Activated T-helper 1 cell treated with Interleukin-2 at 50 U/mL for 16 hours (primary cell): ENCODE measurements around the gene CHRNB4.

Experiments
- DNase-seq: peaks from one replicate; pipeline ENCODE4 v3.0.0-alpha.2; 2020; ENCODE audit warnings: low read depth

Gene CHRNB4

DNA sequence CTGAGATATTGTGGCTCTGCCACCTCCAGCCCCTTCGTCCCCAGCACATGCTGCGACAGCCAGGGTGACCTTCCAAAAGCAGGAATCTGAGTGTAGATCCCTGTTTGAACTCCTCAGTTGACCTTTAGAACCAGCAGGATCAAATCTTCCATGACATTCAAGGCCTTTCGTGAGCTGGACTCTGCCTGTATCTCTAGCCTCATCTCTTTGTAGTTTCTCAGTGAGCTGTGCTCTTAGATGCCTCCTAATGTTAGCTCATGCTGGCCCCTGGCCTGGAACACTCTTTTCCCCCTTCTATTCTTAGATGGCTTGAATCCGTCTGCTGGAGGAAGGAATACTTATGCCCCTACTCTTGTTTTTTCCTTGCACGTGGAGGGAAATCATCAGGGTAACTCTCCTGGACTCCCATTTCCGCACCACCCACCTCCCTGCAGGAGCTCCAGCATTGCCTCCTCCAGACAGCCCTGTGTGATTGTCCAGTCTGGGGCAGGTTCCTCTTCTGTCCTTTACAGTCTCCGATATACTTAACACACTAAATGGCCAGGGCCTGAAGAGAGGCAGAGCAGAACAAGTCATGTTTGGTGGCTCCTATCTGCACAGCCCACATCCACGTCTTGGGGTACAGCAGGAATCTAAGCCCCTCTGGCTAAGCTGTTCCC, 26.7 kb upstream of the CHRNB4 start:
- no peak for DNase-seq

DNA sequence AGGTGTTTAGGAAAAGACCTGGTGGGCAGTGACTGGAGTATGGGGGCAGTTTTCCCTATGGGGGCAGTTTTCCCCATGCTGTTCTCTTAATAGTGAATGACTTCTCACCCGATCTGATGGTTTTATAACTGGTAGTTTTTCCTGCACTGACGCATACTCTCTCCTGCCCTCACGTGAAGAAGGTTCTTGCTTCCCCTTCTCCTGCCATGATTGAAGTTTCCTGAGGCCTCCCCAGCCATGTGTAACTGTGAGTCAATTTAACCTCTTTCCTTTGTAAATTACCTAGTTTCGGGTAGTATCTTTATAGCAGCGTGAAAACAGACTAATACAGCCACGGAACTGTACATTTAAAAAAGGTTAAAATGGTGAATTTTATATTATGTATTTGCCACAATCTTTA, 25.0 kb upstream of the CHRNB4 start:
- DNase-seq = no peak

GRCh38 chr15:78663703-78664102, 22.7 kb upstream of the CHRNB4 start:
- no peak for DNase-seq

GRCh38 chr15:78662028-78662427, 21.0 kb upstream of the CHRNB4 start:
- no peak for DNase-seq

DNA sequence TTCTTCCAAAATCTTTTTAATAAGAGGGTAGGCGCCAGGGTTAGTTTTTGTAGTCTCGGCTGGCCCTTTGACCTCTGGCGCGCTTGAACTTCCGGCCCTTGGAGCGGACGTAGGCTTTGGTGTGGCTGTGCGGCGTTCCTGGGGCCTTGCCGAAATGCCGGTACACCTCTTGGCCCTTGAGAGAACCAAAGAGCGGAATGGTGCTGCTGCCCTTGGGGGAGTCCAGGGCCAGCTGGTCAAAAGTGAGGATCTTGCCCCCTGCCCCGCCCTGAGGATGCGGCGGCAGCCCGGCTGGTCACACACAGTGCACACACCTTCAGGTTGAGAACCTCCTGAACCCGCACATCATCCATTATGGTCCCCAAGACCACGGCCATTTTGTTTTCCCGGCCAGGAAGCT, 20.0 kb upstream of the CHRNB4 start:
- no peak for DNase-seq

GRCh38 chr15:78660584-78660983, 19.6 kb upstream of the CHRNB4 start:
- no peak for DNase-seq

GRCh38 chr15:78658823-78659222, 17.8 kb upstream of the CHRNB4 start:
- no peak for DNase-seq

- no peak for DNase-seq
Observed at GRCh38 chr15:78654272-78654671, 13.3 kb upstream of the CHRNB4 start.

DNA sequence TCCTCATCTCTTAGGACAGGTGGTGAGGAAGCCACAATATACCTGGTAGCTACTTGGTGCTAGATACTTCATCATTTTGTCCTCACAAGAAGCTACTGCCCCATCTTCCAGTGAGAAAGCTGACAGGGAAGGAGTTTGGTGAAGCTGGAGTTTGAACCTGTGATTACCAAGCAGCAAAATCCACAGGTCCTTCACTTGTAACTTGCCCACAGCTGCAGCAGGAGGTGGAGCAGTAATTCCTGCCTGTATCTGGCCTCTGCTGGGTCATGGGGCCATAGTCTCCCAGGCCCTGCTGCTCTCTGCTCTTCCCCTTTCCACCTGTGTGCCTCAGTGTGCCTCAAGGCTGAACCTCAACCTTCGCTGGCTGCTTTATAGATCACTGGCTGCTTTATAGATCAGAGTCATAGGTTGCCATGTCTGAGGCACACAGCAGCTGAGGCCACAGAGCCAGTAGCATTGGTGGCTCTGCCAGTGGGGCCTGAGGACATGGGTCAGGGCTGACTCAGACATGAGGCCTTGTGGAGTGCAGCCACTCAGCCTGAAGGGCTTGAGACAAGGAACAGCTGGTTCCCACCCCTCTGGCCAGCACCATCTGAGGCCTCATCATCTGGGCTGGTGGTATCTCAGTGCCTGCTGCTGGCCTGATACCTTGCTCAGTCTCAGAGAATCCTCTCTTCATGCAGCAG, 11.1 kb upstream of the CHRNB4 start:
- no peak for DNase-seq

DNA sequence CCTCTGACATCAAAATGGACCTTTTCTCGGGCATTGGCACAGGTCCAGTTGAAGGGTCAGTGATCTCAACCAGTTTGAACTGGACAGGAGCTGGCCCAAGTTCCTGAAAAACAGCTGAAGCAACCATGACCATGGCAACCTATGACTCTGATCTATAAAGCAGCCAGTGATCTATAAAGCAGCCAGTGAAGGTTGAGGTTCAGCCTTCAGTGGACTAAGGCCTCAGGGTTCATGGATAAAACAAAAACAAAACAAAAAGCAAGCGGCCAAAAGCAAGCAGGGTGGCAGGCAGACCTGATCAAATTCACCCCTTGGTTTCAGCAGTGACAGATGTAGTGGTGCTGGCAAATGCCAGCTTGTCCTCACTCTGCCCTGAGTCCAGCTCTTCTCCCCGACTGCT, 10.0 kb upstream of the CHRNB4 start:
- no peak for DNase-seq

- no peak for DNase-seq
Observed at GRCh38 chr15:78650022-78650421, 9.0 kb upstream of the CHRNB4 start.

DNA sequence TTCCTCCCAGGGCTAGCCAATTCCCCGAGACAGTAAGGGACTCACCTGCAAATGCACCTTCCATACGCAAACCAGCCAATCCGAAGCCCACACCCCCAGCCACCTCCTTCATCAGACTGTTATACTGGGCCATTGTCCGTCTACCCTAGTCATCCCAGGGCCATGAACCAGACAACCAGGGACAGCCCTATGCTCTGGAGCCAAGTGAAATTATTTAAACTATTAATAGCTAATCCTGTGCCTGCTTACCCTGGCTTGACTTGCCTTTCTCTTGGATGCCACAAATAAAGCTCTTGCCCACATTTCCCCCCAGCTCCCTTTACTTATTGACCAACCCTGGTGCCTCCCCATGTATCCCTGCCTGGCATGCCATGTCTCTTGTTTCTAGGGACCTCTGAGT, 4.0 kb upstream of the CHRNB4 start:
- no peak for DNase-seq

- DNase-seq = no peak
Observed at GRCh38 chr15:78642331-78642730, 1.3 kb upstream of the CHRNB4 start.

GRCh38 chr15:78641749-78642275, 802 bp upstream of the CHRNB4 start:
- no peak for DNase-seq

GRCh38 chr15:78640527-78641101, 396 bp downstream of the CHRNB4 start:
- no peak for DNase-seq

DNA sequence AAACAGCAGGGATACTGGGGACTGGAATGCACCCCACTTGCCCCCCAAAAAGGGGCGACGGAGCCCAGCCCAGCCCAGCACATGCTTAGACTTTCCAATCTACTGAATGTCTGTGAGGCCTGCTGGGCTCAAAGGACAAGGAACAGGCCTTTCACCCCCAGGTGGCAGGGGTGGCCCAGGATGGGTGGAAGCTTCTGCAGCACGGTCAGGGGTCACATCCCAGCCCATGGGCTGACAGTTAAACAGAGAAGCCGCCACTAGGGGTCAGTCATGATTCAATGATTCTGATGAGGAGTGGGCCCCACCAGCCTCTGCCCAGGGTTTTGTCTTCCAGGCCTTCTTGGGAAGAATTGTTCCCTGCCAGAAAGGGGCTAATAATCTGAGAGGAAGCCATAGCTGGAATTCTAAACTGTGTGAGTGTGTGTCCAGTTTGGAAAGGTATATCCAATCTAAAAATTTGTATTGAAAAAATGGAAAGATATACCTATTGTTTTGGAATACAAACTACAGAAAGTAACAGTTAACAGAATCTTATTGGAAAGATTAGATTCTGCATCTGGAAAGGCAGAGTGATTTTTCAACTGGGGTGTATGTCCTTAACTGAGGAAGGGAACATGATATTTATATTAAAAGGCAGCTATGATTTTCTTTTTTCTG, 2.2 kb downstream of the CHRNB4 start:
- DNase-seq = no peak

- no peak for DNase-seq
Observed at GRCh38 chr15:78637776-78638435, 3.1 kb downstream of the CHRNB4 start.

- no peak for DNase-seq
Observed at GRCh38 chr15:78636378-78636859, 4.6 kb downstream of the CHRNB4 start.

DNA sequence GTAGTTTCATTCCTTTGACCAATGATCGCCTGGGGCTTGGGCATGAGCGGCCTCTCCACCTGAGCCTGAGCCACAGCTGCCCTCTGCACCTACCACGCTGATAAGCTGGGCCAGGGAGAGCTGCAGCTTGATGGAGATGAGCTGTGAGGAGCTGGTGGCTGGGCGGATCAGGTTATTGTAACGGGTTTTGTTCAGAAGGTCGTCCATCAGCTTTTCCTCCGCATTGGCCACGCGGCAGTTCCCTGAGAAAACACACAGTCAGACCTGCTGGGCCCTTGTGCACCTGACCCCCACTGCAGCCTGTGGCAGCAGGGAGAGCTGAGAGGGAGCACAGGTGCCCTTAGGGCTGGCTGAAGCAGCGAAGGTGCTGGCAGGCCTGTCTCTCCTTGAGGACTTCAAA, 5.7 kb downstream of the CHRNB4 start:
- no peak for DNase-seq

DNA sequence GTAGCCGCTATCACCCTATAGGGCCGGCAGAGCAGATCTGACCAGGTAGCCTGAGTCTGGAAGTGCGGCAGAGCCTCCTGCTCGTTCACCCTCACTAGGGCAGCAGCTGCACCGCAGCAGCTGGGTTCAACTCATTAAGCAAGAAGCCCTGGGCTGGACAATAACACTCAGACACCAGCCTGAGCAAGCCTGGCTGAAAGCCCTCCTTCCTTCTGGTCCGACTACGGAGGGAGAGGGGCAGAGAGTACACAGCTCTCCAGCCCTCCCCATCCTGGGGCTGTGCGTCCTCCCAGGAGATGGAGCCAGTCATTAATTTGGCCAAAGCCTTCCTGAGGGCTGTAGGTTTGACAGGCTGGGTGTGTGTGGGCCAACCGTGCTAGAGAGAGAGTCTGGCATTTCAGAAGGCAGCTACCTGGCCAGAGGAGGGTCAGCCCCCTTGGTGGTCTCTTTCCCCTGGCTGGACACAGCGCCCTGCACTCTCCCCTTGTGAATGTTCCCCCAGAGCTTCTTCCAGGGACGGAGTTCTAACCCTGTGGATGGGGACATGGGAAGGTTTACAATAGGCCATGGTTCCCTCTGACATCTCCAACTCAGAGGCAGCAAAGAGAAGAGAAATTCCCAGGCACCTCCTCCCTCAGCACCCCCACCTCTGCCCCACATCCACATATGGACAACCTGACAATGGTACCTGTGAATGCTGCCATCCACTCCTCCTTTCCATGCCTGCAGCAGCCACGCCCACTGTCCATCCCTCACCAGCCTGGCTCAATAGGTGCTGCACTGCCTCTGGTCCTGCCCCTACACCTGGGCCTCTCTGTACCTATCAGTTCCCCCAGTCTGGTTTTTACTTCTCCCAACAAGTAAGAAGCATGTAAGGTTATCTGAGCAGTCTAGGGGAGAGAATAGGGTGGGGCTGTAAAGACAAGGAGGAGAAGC, 6.5 kb downstream of the CHRNB4 start:
- DNase-seq = no peak

- no peak for DNase-seq
Observed at GRCh38 chr15:78633348-78633747, 7.7 kb downstream of the CHRNB4 start.
